ENCODE results near the gene DDIT3.
"Not testable (repeated sequence)": the region's sequence is repeated elsewhere in the genome, so short reads cannot be mapped to it uniquely, and the experiment has no call there.

Gene DDIT3

GRCh38 chr12:57520053-57520818 is at the start of gene DDIT3:
Gene DDIT3 (minus strand): TSS chr12:57520514. CDS start chr12:57517406, 3,108 bp downstream.
- peak within 1 kb of the TSS; percentile 87 for H3K4me3 Mint-ChIP-seq
- H3K9me3 Mint-ChIP-seq = no peaks in the 10 kb centered on the region
- H3K27ac Mint-ChIP-seq = peak within 1 kb of the TSS; percentile 99
- H3K36me3 Mint-ChIP-seq (ENCODE audit: low read depth) = peaks cover 50% of the 10 kb centered on the region
- H3K4me1 Mint-ChIP-seq (ENCODE audit: low read depth) = peaks cover 63% of the 10 kb centered on the region
- no peaks in the 10 kb centered on the region for H3K27me3 Mint-ChIP-seq

- H3K36me3 Mint-ChIP-seq (ENCODE audit: low read depth) = no peaks in the 10 kb centered on the region
- H3K4me1 Mint-ChIP-seq (ENCODE audit: low read depth) = no peaks in the 10 kb centered on the region
- no peaks in the 10 kb centered on the region for H3K9me3 Mint-ChIP-seq
- no peak overlapping the region for H3K27ac Mint-ChIP-seq
- H3K4me3 Mint-ChIP-seq = no peak overlapping the region
- no peaks in the 10 kb centered on the region for H3K27me3 Mint-ChIP-seq
Observed at GRCh38 chr12:57569858-57570257, 49.5 kb upstream of the DDIT3 start.

GRCh38 chr12:57568838-57569237 is 48.5 kb upstream of the DDIT3 start:
- Mint-ChIP-seq H3K9me3 (no peaks in the 10 kb centered on the region), H3K27ac (no peak overlapping the region), H3K36me3 (ENCODE audit: low read depth) (no peaks in the 10 kb centered on the region), H3K4me3 (no peak overlapping the region), H3K27me3 (no peaks in the 10 kb centered on the region), H3K4me1 (ENCODE audit: low read depth) (no peaks in the 10 kb centered on the region)

- no peaks in the 10 kb centered on the region for H3K36me3 Mint-ChIP-seq (ENCODE audit: low read depth)
- no peak overlapping the region for H3K27ac Mint-ChIP-seq
- peaks cover 11% of the 10 kb centered on the region for H3K27me3 Mint-ChIP-seq
- no peaks in the 10 kb centered on the region for H3K4me1 Mint-ChIP-seq (ENCODE audit: low read depth)
- no peaks in the 10 kb centered on the region for H3K9me3 Mint-ChIP-seq
- no peak overlapping the region for H3K4me3 Mint-ChIP-seq
Observed at GRCh38 chr12:57564178-57564740, 43.9 kb upstream of the DDIT3 start.

GRCh38 chr12:57563358-57563757 is 43.0 kb upstream of the DDIT3 start:
- Mint-ChIP-seq H3K4me3 (no peak overlapping the region), H3K27ac (no peak overlapping the region), H3K27me3 (peaks cover 11% of the 10 kb centered on the region), H3K9me3 (no peaks in the 10 kb centered on the region), H3K4me1 (ENCODE audit: low read depth) (no peaks in the 10 kb centered on the region), H3K36me3 (ENCODE audit: low read depth) (no peaks in the 10 kb centered on the region)

- H3K27ac Mint-ChIP-seq; H3K36me3 Mint-ChIP-seq (ENCODE audit: low read depth); H3K4me3 Mint-ChIP-seq; H3K9me3 Mint-ChIP-seq; H3K4me1 Mint-ChIP-seq (ENCODE audit: low read depth): not testable (repeated sequence)
- H3K27me3 Mint-ChIP-seq = peaks cover 11% of the 10 kb centered on the region
Observed at GRCh38 chr12:57561117-57561516, 40.8 kb upstream of the DDIT3 start.

GRCh38 chr12:57560516-57560915 is 40.2 kb upstream of the DDIT3 start:
- H3K27ac Mint-ChIP-seq = no peak overlapping the region
- no peaks in the 10 kb centered on the region for H3K36me3 Mint-ChIP-seq (ENCODE audit: low read depth)
- H3K9me3 Mint-ChIP-seq = no peaks in the 10 kb centered on the region

GRCh38 chr12:57558864-57559263 is 38.5 kb upstream of the DDIT3 start:
- H3K36me3 Mint-ChIP-seq (ENCODE audit: low read depth) = no peaks in the 10 kb centered on the region
- H3K27me3 Mint-ChIP-seq = peaks cover 11% of the 10 kb centered on the region
- no peak overlapping the region for H3K27ac Mint-ChIP-seq
- H3K4me3 Mint-ChIP-seq = no peak overlapping the region
- no peaks in the 10 kb centered on the region for H3K9me3 Mint-ChIP-seq
- no peaks in the 10 kb centered on the region for H3K4me1 Mint-ChIP-seq (ENCODE audit: low read depth)

More at GRCh38 chr12:57560516-57560915, 40.2 kb upstream of the DDIT3 start:
- Mint-ChIP-seq H3K4me1 (ENCODE audit: low read depth) (no peaks in the 10 kb centered on the region), H3K4me3 (no peak overlapping the region), H3K27me3 (peaks cover 11% of the 10 kb centered on the region)

- Mint-ChIP-seq H3K4me3 (no peak overlapping the region), H3K27ac (no peak overlapping the region), H3K9me3 (no peaks in the 10 kb centered on the region), H3K4me1 (ENCODE audit: low read depth) (peaks cover 8% of the 10 kb centered on the region), H3K36me3 (ENCODE audit: low read depth) (no peaks in the 10 kb centered on the region), H3K27me3 (peaks cover 4% of the 10 kb centered on the region)
Observed at GRCh38 chr12:57554897-57555296, 34.6 kb upstream of the DDIT3 start.

GRCh38 chr12:57554453-57554852 is 34.1 kb upstream of the DDIT3 start:
- peaks cover 8% of the 10 kb centered on the region for H3K4me1 Mint-ChIP-seq (ENCODE audit: low read depth)
- peaks cover 4% of the 10 kb centered on the region for H3K27me3 Mint-ChIP-seq
- H3K36me3 Mint-ChIP-seq (ENCODE audit: low read depth) = no peaks in the 10 kb centered on the region
- no peak overlapping the region for H3K4me3 Mint-ChIP-seq
- H3K27ac Mint-ChIP-seq = no peak overlapping the region
- H3K9me3 Mint-ChIP-seq = no peaks in the 10 kb centered on the region

GRCh38 chr12:57553343-57554202 is 33.3 kb upstream of the DDIT3 start:
- Mint-ChIP-seq H3K36me3 (ENCODE audit: low read depth) (no peaks in the 10 kb centered on the region), H3K9me3 (no peaks in the 10 kb centered on the region), H3K27ac (no peak overlapping the region), H3K4me1 (ENCODE audit: low read depth) (peaks cover 8% of the 10 kb centered on the region), H3K27me3 (peaks cover 9% of the 10 kb centered on the region), H3K4me3 (no peak overlapping the region)

- Mint-ChIP-seq H3K27me3 (peaks cover 9% of the 10 kb centered on the region), H3K4me1 (ENCODE audit: low read depth) (peaks cover 8% of the 10 kb centered on the region), H3K36me3 (ENCODE audit: low read depth) (no peaks in the 10 kb centered on the region), H3K9me3 (no peaks in the 10 kb centered on the region), H3K4me3 (no peak overlapping the region), H3K27ac (no peak overlapping the region)
Observed at GRCh38 chr12:57552835-57553313, 32.6 kb upstream of the DDIT3 start.

GRCh38 chr12:57552306-57552651 is 32.0 kb upstream of the DDIT3 start:
- H3K36me3 Mint-ChIP-seq (ENCODE audit: low read depth) = no peaks in the 10 kb centered on the region
- no peaks in the 10 kb centered on the region for H3K9me3 Mint-ChIP-seq
- H3K4me3 Mint-ChIP-seq = no peak overlapping the region
- H3K27me3 Mint-ChIP-seq = peaks cover 9% of the 10 kb centered on the region
- H3K27ac Mint-ChIP-seq = no peak overlapping the region
- H3K4me1 Mint-ChIP-seq (ENCODE audit: low read depth) = peaks cover 13% of the 10 kb centered on the region

- Mint-ChIP-seq H3K36me3 (ENCODE audit: low read depth) (no peaks in the 10 kb centered on the region), H3K4me3 (no peak overlapping the region), H3K9me3 (no peaks in the 10 kb centered on the region), H3K4me1 (ENCODE audit: low read depth) (peaks cover 16% of the 10 kb centered on the region), H3K27me3 (peaks cover 9% of the 10 kb centered on the region), H3K27ac (no peak overlapping the region)
Observed at GRCh38 chr12:57551637-57552305, 31.5 kb upstream of the DDIT3 start.

All from stimulated activated naive CD8-positive, alpha-beta T cell treated with anti-CD3 and anti-CD28 coated beads, Interleukin-15, Interleukin-2, amounts not matched to agents 100 ng/mL and 50 ng/mL, for 24 hours (primary cell).